ENCODE results near the gene CCDC171.
"Not testable (repeated sequence)": the region's sequence is repeated elsewhere in the genome, so short reads cannot be mapped to it uniquely, and the experiment has no call there.

The CCDC171 gene

GRCh38 chr9:15769547-15769946 lies 216.7 kb downstream of the CCDC171 start:
- no peak for DNase-seq

- DNase-seq: no peak
Observed at GRCh38 chr9:15778861-15779260, 226.0 kb downstream of the CCDC171 start.

- DNase-seq: no peak
Observed at GRCh38 chr9:15782106-15782505, 229.3 kb downstream of the CCDC171 start.

- DNase-seq: no peak
Observed at GRCh38 chr9:15785584-15785983, 232.7 kb downstream of the CCDC171 start.

DNA sequence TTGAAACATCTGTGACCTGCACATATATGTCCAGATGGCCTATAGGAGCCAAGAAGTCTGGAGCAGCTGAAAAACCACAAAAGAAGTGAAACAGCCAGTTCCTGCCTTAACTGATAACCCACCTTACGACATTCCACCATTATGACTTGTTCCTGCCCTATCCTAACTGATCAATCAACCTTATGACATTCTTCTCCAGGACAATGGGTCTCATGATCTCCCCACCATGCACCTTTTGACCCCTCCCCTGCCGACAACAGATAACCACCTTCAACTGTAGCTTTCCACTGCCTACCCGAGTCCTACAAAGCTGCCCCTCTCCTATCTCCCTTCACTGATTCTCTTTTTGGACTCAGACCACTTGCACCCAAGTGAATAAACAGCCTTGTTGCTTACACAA lies 233.8 kb downstream of the CCDC171 start:
- DNase-seq: no peak

DNA sequence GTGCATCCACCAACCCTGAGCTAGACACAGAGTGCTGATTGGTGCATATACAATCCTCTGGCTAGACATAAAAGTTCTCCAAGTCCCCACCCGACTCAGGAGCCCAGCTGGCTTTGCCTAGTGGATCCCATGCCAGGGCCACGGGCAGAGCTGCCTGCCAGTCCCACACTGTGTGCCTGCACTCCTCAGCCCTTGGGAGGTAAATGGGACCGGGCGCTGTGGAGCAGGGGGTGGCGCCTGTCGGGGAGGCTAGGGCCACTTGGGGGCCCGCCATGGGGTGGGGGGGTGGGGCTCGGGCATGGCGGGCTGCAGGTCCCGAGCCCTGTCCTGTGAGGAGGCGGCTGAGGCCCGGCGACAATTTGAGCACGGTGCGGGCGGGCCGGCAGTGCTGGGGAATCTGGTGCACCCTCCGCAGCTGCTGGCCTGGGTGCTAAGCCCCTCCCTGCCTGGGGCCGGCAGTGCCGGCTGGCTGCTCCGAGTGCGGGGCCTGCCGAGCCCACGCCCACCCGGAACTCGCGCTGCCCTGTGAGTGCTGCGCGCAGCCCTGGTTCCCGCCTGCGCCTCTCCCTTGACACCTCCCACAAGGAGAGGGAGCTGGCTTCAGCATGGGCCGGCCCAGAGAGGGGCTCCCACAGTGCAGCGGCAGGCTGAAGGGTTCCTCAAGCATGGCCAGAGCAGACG lies 257.5 kb downstream of the CCDC171 start:
- DNase-seq: not testable (repeated sequence)

DNA sequence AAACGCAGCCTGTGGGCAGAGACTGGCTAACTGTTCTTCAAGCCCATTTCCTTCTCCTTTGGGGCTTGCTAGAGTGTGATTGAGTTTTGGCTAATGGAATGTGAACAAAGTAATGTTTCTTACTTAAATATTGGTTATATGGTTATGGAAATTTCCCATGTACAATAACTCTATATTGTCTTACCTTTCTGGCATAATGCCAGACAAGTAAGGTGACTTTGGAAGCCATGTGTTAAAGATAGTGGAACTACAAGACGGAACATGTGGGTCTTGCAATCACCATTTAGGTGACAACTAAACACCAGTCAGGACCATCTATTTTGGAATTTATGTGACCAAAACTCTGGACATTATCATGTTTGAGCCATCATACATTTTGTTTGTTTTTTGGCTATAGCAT lies 260.2 kb downstream of the CCDC171 start:
- no peak for DNase-seq

DNA sequence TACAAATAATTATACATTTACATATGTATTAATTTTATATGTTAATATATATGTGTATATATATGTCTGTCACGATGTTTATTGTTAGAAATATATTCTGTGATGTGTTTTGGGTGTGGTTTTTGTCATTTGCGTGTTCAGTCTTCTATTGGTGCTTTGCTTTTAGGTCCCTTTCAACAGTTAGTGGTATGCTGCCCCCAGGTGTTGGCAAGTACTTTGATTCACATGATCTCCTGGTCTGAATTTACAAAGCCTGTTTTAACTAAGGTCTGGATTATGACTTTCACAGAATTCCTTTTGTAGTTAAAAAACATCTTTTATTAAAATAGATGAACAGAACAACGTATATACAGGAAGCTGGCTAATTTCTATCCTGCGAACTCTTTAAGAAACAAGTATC lies 271.5 kb downstream of the CCDC171 start:
- no peak for DNase-seq

DNA sequence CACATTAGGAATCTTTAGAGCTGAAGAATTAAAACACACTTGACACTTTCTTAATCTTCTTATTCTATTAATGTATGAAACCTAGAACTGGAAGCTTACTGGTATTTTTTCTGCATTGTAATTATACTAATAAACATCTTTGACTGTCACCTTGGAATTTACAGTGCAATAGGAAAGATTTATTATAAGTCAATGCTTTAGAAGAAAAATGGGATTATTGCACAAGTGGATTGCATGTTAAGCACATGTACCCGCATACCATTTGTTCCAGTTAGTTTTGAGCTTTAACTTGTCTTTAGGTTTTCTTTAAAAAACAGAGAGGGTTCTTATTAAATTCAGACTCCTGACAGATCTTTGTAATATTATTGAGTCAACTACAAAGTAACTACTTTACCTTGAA lies 278.5 kb downstream of the CCDC171 start:
- DNase-seq: no peak

GRCh38 chr9:15834541-15834940 lies 281.7 kb downstream of the CCDC171 start:
- no peak for DNase-seq

DNA sequence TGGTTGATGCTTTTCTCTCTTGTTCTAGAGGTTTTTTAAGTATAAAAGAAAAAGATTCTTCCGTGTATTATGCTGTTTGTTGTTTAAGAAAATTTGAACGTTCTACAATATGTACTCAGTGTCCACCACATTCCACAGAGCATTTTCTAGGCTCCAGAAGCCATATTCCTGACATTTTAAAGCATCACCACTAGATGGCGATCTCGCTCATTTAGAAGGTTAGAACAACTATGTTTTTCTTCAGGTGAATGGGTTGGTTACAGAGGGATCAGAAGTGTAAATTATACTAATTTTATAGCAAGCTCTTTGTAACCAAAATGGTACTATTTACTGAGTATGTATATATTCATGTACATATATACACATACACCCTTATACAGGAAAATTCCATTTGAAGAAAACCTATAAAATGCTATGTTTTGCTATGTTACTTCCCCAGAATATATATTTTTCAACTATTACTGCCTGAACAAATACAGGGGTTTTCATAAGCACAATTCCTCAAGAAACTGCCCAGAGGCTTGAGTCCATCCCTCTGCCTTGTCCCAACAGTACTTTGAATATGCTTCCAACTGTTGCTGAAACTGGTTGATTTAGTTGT lies 284.3 kb downstream of the CCDC171 start:
- peak; percentile 42 for DNase-seq

DNA sequence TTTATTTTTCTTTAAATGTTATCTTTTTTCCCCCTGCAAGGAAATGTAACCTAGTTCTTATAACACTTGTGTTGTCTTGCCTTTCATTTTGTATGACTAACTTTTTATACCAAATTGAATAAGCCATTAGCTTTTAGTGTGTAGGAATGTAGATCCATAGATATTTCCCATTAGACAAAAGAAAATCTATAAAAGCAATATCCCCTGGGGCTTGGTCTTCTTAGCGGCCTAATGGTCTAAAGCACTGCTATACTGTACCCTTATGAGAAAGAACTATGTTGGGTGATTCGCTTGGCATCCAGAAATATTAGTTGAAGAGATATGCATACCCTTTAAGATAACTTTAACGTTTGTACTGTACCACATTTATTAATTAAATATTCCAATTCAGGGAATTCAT lies 289.2 kb downstream of the CCDC171 start:
- no peak for DNase-seq

DNA sequence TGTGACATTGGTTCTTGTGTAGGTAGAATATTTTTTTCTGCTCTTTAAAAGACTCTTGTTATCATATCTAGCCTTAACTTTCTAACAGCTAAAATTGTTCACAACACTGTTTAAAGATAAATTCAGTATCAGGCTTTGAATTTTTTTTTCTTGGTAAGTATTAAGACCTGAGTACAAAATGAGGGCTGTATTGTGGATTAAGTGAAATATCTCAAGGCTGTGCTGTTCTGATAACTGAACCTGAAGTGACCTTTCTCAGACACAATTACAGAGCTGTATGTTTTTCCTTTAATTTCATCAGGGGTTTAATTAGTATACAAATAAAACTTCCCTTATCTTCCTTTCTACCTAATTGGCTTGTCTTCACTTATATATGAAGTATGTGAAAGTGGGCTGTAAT lies 290.5 kb downstream of the CCDC171 start:
- no peak for DNase-seq

- DNase-seq: no peak
Observed at GRCh38 chr9:15843931-15844330, 291.1 kb downstream of the CCDC171 start.

- DNase-seq: no peak
Observed at GRCh38 chr9:15846611-15847010, 293.8 kb downstream of the CCDC171 start.

- no peak for DNase-seq
Observed at GRCh38 chr9:15849871-15850270, 297.0 kb downstream of the CCDC171 start.

DNA sequence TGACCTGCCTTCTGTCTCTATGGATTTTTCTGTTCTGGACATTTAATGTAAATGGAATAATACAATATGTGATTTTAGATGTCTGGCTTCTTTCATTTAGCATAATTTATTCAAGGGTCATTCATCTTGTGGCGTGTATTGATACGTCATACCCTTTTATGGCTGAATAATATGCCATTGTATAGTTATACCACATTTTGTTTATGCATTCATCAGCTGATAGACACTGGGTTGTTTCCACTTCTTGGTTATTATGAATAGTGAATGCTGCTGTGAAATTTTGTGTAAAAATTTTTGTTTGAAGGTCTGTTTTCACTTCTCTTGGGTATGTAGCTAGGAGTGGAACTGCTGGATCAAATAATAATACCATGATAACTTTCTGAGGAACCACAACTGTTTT lies 298.9 kb downstream of the CCDC171 start:
- DNase-seq: no peak

- DNase-seq: no peak
Observed at GRCh38 chr9:15856591-15856990, 303.7 kb downstream of the CCDC171 start.

GRCh38 chr9:15867334-15867733 lies 314.5 kb downstream of the CCDC171 start:
- no peak for DNase-seq

DNA sequence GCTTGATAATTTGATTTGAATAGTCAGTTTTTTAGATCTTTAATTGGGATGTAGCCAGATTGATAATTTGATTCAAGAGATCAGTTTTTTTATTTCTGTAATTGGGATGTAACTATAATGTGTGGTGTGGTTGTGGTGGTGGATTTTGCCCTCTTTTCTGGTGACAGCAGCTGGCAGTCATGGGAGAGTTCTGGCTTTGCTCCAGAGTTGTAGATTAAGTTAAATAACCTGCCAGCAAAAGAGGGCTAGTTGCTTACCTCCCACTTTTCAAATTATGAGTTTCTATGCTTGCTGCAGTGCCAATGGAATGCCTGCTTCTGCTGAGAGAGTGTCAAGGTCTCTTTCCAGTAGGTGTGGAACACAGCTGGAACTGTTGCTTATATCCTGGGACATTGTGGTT lies 315.1 kb downstream of the CCDC171 start:
- peak; percentile 1 for DNase-seq

DNA sequence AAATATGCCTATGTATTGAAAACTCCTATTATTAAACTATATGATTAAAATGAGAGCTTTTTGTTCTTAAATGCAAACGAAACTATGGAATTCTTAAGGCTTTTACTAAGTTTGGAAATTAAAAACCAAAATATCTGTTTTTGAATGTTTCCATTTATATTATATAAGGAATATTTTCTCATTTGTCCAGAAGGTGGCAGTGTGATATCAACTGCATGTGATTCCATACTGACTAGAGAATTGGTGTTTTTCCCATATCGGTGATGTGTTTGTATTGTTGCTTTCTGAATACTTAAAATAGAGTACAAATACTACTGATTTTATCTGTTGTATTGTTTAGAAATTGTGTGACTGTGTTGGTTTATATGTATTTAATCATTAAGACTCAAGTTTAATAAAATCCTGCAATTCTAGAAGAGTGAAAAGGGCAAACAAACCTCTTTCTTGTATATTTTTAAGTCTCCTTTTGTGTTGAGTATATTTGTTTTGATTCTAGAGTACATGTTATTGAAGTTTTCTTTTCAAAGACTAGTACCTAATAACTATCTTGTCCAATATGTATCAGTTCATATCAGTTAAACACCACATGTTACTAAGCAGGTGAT lies 320.8 kb downstream of the CCDC171 start:
- DNase-seq: peak; percentile 36

DNA sequence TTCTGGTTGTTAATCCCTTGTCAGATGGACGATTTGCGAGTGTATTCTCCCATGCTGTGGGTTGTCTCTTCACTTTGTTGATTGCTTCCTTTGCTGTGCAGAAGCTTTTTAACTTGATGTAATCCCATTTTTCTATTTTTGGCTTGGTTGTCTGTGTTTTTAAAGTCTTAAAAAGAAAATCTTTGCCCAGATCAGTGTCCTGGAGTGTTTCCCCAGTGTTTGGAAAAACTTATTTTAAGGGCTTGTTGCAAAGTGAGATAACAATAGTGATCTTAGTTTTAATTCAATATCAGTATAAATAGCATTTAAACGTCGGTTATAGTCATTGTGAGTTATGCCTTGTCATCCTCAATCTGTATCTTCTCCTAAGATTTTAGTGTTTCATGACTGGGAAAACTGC lies 329.5 kb downstream of the CCDC171 start:
- no peak for DNase-seq

- DNase-seq: no peak
Observed at GRCh38 chr9:15882883-15883282, 330.0 kb downstream of the CCDC171 start.

DNA sequence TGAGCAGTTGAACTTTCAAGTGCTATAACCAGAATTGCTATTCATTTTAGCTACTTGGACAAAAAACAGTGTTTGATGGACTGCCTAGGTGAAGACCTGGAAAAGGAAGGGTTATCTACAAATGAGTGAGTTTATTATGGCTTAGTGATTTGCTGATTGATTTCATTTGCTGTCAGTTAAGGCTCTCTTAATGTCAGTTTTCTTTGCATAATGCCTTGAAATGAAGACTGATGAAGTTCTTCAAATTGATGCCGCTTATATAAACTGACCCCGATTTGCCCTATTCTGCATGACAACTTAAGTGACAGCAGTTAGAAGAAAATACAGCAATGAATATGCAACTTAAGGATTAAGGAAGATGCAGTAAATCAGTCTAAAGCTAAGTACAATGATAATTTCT lies 332.6 kb downstream of the CCDC171 start:
- DNase-seq: no peak

- DNase-seq: no peak
Observed at GRCh38 chr9:15889555-15889954, 336.7 kb downstream of the CCDC171 start.
